Measurements from ENCODE around the gene MT1A.
"Not testable (repeated sequence)": the region's sequence is repeated elsewhere in the genome, so short reads cannot be mapped to it uniquely, and the experiment has no call there.

Gene MT1A

DNA sequence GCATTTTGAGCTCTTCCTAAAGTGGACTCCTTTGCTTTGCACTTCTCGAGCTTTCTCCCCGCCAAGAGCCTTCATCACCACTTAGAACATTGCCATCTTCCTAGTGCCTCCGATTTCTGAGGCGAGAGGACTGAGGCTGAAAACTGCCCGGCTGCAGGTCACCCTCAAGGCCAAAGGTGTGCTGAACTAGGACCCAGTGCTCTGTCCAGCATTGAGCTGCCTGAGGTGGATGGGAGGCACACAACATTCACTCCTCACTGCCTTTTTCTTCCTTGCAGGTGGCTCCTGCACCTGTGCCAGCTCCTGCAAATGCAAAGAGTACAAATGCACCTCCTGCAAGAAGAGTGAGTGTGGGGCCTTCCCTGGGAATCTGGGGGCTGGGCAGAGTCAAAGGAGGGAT is 5.4 kb downstream of the MT1A start:
- intact Hi-C loops (cut with DNase I): no loop called here
- no peak for DNase-seq

DNA sequence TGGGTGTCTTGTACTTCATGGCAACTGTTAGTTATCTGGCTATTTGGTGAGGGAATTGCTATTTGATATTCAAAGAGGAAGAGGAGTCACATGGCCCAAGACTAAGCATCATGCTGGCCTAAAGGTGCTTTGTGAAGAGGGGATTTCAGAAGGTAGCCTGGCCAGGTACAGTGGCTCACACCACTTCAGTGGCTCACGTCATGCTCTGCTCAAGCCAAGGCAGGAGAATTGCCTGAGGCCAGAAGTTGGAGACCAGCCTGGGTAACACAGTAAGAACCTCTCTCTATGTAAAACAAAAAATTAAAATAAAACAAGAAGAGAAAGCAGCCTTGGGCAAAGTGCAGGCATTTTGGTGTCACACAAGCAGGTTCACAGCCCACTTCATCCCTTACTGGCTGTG is 6.8 kb downstream of the MT1A start:
- intact Hi-C loops (cut with DNase I): no loop called here

DNA sequence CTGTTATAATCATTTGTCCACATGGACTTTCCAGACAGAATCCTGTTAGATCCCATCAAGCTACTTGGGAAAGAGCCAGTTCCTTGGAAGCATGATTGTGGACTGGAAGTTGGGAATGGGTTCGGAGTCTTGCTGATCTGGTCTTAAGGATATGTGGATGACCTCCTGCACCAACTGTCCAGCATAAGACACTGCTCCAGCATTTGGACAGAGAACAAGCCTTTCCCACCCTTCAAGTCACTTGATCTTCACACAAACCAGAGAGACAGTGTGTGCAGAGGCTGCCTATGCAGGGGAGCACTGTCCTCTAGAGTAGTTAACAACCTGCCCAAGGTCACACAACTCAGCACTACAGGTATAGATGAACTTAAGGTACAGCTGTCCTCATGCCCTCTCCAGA is 7.4 kb downstream of the MT1A start:
- intact Hi-C loops (cut with DNase I): no loop called here

More for the DNA sequence above, 6.8 kb downstream of the MT1A start:
- DNase-seq: no peak

DNA sequence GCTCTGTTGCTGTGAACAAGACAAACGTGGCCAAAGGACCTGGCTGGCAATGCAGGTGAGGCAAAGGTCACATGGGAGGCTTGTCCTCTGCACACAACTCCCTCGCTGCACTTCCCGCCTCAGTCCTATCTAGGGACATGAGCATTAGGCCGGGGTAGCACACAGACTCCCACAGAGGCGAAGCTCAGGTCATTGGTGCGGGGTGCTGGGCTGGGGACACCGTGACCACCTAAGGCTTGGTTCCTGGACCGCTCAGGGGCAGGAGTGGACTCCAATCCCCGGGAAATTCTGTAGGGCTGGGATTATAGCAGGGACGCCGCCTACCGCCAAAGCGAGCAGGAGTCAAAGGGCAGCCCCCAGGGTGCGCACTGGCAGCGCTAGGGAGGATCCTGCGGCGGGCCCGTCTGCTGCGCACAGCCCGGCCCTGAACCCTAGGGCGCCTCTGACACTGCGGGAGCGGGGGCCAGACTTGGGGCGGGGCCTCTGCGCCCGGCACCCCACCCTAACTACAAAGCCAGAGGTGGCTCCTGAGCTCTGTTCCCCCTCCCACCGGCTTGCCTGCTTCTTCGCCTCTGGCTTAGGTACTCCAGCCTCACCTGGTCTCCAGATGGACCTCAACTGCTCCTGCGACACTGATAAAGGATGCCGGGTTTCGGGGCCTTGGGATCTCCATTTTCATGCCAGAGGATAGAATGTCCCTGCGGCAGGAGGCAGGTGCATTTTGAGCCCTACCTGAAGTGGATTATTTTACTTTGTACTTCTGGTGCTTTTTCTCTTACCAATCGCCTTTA is 9.4 kb downstream of the MT1A start:
- intact Hi-C loops (cut with DNase I): no loop called here
- no peak for DNase-seq

More for the DNA sequence above, 7.4 kb downstream of the MT1A start:
- DNase-seq: no peak

DNA sequence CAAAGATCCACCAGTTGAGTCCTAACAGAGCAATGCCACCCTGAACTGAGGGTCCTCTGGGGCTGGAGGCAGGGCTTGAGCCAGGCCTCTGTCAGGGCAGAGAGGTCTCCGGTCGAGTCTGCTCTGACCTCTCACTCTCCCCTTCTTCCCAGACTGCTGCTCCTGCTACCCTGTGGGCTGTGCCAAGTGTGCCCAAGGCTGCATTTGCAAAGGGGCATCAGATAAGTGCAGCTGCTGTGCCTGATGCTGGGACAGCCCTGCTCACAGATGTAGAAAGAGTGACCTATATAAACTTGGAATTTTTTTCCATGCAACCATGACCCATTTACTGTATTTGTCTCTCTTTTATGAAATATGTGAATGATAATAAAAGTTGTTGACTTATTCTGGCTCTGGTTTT is 10.8 kb downstream of the MT1A start:
- no peak for DNase-seq
- intact Hi-C loops (cut with DNase I): no loop called here

DNA sequence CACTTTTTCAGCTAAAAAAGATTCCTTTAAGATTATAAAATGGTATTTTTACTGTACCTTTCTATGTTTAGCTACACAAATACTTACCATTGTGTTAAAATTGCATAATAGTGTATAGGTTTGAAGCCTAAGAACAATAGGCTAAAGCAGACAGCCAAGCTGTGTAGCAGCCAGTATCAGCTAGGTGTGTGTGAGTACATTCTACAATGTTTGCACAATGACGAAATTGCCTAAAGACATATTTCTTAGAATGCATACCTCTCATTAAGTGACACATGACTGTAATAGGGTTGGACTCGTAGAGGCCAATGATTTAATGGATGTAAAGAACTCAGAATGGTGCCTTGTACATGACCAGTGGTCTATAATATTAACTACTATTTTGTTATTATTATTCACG is 11.4 kb downstream of the MT1A start:
- intact Hi-C loops (cut with DNase I): no loop called here
- no peak for DNase-seq

DNA sequence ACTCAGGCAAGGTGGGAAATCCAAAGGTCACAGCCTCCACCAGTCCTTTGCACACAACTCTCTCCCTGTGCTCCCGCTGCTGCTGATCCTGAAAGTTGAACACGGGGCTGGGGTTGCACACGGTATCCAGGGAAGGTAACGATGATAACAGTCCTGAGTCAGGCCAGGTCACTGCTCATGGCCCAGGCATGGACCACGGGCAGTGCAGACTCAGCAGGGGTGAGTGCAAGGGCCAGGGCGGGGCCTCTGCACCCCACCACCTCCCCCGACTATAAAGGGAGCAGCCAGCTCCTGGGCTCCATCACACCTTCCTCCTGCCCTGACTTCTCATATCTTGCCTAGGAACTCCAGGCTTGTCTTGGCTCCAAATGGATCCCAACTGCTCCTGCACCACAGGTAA is 13.1 kb downstream of the MT1A start, which contains the start of gene MT1B:
MT1B (plus strand) TSS at position 301 of the 400 bp plus-strand sequence; CDS start at position 369, 68 bp downstream.
- intact Hi-C loops (cut with DNase I): no loop called here
- DNase-seq: no peak

DNA sequence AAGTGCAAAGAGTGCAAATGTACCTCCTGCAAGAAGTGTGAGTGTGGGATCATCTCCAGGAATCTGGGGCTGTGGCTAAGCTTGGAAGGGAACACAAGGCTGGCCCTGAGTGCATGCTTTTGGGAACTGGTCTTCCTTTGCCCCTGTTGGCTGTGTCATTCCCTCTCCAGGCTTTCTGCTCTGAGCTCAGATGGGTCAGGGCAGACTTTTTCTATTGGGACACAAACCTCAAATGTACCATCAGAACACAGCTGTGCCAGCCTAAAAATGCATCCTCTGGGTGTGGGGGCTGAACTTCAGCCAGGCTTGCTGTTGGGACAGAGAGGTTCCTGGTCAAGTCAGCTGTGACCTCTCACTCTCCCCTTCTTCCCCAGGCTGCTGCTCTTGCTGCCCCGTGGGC is 14.1 kb downstream of the MT1A start:
- intact Hi-C loops (cut with DNase I): no loop called here
- no peak for DNase-seq

DNA sequence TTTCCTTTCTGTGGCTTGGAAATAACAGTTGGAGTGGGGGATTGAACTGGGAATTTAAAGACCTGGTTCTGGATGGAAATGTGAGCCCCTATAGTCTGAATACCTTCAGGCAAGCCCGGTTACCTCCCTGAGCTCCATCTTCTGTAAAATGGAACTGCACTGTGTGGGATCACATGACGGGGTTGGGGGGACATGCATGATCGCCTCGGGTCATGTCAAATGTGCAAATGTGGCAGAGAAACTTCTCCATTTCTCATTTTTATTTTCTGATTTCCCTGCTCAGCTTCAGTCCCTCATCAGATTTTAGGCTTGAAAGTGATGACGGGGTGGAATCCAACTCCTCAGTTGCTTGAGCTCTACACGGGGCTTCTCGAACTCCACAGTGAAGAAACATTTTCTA is 14.8 kb downstream of the MT1A start:
- no peak for DNase-seq
- intact Hi-C loops (cut with DNase I): no loop called here

DNA sequence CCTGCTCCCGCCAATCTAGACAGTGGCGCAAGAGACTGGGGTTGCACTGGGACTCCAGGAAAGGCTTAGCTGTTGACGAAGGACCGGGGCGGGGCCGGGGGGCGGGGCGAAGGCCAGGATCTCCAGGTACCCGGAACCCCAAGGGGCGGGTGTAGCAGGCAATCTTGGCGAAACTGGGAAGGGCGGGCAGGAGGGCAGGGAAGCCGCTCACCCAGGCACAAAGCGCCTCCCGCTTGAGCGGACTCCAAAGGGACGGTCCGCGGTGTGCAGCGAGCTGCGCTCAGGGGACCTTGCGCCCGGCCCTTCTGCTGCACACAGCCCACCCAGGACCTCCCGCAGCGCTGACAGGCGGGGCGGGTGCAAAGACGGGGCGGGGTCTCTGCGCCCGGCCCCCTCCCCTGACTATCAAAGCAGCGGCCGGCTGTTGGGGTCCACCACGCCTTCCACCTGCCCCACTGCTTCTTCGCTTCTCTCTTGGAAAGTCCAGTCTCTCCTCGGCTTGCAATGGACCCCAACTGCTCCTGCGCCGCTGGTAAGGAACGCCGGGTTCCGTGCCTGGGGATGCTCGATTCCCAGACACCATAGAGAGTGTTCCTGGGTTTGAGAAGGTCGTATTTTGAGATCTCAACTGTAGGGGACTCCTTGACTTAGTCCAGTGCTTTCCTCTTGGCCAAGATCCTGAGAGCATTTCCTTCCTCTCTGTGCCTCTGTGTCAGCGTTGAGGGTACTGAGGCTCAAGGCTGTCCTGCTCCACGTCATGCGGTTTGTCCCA is 19.3 kb downstream of the MT1A start, which contains the start of gene MT1F:
MT1F (plus strand) TSS at position 405 of the 772 bp plus-strand sequence; CDS start at position 505, 100 bp downstream.
- peak in 40 of 42 donors; percentile 15 to 73 (median 52) for DNase-seq

DNA sequence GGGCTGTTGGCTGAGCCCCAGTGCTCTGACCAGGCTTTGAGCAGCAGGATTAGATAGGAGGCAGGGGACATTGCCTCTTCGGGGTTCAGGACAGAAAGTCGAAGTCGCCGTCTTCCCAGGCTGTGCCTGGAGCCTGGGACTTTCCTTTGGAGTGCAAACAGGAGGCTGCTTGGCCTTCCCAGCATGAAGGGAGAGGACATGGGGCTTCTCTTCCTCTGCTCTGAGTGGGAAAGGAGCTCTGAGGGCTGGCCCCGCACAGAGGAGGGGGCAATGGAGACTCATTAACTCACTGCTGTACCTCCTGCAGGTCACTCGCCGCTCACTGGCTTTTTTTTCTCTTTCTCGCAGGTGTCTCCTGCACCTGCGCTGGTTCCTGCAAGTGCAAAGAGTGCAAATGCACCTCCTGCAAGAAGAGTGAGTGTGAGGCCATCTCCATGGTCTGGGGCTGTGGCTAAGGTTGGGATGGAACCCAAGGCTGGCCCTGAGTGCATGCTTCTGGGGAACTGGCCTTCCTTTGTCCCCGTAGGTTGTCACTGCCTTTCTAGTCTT is 19.9 kb downstream of the MT1A start:
- intact Hi-C loops (cut with DNase I): no loop called here
- peak in 7 of 42 donors; percentile 11 to 48 (median 24) for DNase-seq

More for the DNA sequence above, 19.3 kb downstream of the MT1A start, which contains the start of gene MT1F:
- intact Hi-C loops (cut with DNase I): no loop called here

DNA sequence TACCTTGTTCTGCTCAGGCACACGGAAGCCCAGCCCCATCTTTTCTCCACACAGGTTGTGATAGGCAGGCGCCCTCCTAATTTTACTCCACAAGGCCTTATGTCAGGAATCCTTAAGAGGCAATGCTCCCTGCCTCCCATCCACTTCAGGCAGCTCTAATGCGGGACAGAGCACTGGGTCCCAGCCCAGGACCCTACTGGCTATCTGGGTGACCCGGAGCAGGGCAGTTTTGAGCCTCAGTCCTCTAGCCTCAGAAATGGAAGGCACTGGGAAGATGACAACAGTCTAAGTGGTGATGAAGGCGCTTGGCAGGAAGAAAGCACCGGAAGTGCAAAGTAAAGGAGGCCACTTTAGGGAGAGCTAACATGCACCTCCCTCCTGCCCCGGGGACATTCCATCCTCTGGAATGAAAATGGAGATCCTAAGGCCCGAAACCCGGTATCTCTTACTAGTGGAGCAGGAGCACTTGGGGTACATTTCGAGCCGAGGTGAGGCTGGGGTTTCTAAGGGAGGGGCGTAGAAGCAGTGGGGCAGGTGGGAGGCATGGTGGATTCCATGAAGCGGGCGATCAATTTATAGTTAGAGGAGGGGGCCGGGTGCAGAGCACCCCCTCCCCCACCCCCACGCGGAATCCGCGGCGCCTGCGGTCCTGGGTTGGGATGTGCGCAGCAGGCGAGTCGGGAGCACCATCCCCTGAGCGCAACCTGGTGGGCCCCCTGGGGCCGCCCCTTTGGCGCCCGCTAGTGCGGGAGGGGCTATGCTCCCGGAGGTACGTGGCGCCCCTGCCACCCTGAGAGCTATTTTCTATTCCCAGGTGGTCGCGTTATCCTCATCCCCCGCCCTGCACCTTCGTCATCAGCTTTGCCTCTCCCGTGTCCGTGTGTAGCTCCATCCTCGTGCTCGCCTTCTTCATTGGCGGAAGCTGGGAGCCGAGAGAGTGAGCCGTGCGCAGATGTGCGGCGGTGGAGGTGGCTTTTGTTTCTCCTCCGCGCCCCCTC is 24.2 kb downstream of the MT1A start:
- peak in 31 of 42 donors; percentile 36 to 78 (median 57) for DNase-seq
- intact Hi-C loops (cut with DNase I): no loop called here

DNA sequence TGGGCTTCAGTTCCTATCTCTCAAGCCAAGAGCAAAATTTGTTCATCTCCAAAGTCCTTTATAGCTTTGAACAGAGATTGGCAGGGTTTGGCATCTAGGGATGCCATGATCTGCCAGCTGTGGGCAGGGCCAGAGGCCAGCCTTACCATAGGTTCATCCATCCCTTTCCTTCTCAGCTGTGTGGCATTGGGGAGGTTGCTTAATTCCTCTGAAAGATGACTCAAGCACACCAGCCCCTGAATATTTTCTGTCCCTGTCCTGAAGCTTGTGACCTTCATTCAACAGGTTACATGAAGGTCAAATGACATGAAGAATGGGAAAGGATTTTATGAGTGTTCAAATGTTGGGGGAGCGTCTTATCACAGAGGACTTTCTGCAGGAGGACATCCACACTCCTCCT is 26.0 kb downstream of the MT1A start:
- intact Hi-C loops (cut with DNase I): no loop called here
- no peak for DNase-seq

DNA sequence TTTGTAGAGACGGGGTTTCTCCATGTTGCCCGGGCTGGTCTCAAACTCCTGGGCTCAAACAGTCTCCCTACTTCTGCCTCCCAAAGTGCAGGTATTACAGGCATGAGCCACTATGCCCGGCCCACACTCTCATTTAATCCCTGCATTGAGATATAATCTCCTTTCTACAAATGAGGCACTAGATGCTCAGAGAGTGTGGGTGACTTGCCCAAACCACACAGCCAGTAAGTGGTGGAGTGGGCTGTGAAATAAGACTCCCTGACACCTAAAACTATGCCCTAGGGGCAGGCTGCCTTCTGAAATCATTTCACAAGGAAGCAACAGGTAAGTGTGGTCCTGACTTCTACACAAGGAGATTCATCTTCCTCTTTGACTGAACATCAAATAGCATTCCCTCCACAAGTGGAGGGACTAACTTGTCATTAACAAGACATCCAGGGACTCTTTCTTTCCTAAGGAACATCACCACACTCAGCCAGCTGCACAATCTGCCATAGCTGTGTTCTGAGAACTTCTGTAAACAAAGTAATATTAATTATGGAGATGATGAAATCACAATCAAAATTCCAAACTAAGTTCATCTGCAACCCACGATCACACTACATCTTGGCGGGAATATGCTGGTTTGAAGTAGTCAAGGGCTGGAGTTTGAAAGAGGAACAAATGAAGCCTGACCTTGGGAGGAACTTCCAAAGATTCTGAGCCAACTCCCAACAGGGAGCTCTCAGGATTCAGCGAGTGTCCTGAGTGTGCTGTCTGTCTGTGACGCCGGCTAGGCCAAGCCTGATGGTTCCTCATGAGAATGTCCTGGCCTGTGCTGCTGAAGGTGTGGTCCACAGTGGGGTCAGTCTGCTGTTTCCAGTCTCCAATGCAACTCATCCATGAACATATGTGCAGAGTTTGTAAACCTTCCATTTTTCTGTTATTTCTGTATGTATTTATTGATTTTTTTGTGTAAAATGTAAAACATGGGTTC is 27.1 kb downstream of the MT1A start:
- intact Hi-C loops (cut with DNase I); DNase-seq: not testable (repeated sequence)

DNA sequence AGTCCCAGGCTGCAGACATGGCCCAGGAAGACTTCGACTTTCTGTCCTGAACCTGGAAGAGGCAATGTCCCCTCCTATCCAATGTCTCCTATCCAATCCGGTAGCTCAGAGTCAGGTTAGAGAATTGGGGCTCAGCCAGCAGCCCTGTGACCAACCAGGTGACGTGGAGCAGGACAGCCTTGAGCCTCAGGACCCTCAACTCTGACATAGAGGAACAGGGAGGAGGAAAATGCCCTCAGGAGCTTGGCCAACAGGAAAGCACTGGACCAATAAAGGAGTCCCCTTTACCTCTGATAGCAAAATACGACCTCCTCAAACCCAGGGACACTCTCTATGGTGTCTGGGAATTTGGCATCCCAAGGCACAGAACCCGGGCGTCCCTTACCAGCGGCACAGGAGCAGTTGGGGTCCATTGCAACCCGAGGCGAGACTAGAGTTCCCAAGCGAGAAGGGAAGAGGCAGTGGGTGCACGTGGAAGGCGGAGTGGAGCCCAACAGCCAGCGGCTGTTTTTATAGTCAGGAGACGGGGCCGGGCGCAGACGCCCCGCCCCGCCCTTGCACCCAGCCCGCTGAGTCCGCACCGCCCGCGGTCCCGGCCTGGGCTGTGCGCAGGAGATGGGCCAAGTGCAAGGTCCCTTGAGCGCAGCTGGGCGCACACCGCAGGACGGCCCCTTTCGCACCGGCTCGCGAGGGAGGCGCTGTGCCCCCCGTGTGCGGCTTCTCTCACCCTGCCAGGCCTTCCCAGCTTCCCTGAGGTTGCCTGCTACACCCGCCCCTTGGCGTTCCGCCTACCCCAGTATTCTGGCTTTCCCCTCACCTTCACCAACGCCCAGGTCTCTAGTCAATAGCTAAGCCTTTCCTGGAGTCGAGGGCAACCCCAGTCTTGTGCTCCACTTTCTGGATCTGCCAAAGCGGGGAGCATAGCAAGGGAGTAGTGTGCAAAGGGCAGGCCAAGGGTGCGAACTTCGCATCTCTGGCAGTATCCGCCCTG is 29.4 kb downstream of the MT1A start, which contains the start of gene MT1G:
MT1G (minus strand) TSS at position 485 of the 991 bp plus-strand sequence; CDS start at position 413, 72 bp downstream.
- intact Hi-C loops (cut with DNase I): no loop called here
- DNase-seq: peak in 26 of 42 donors; percentile 21 to 68 (median 44)

Measured in head of caudate nucleus (tissue), 42 donors.